ENCODE data around the gene PCSK5. TPM values are rescaled to one million over a fixed set of nuclear protein-coding genes. Genes with fewer than 3 reads are reported as not detected.

Gene PCSK5
- total RNA-seq, 1 donor from 2014 or later = 8.9 TPM

GRCh38 chr9:75910731-75911130 is 20.3 kb downstream of the PCSK5 start:
- H3K4me1 Mint-ChIP-seq (ENCODE audit: low read depth) = peaks cover 8% of the 10 kb centered on the region
- H3K9me3 Mint-ChIP-seq (ENCODE audit: low read depth) = no peaks in the 10 kb centered on the region
- no peak overlapping the region for H3K27ac Mint-ChIP-seq (ENCODE audit: unreplicated experiment)
- TF ChIP-seq CTCF (IDR thresholded peaks at IDR 0.05) = no peak
- no peak overlapping the region for H3K4me3 Mint-ChIP-seq (ENCODE audit: unreplicated experiment)
- H3K36me3 Mint-ChIP-seq (ENCODE audit: low read depth) = peaks cover 2% of the 10 kb centered on the region
- DNase-seq (ENCODE audit: low spot score) = no peak
- H3K27me3 Mint-ChIP-seq (ENCODE audit: low read depth) = no peaks in the 10 kb centered on the region

DNA sequence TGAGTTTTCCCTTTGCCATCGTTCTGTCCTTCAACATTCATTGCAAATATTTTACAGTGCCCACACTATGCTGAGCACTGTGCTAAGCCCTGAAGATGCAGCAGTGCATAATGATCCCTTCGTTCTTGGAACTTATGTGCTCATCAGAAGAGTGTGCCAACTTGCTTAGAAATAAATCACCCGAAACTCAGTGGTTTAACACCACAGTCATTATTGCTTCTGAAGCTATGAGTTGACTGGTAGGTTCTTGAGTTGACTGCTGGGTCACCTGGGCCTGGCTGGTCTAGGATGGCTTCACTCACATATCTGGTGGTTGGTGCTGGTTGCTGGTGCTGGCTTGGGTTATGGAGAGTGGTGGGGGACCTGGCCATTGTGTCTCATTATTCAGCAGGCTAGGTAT is 20.9 kb downstream of the PCSK5 start:
- H3K9me3 Mint-ChIP-seq (ENCODE audit: low read depth) = no peaks in the 10 kb centered on the region
- no peak for DNase-seq (ENCODE audit: low spot score)
- H3K27me3 Mint-ChIP-seq (ENCODE audit: low read depth) = no peaks in the 10 kb centered on the region
- H3K36me3 Mint-ChIP-seq (ENCODE audit: low read depth) = peaks cover 3% of the 10 kb centered on the region
- peaks cover 8% of the 10 kb centered on the region for H3K4me1 Mint-ChIP-seq (ENCODE audit: low read depth)
- no peak overlapping the region for H3K27ac Mint-ChIP-seq (ENCODE audit: unreplicated experiment)
- no peak overlapping the region for H3K4me3 Mint-ChIP-seq (ENCODE audit: unreplicated experiment)
- no peak for TF ChIP-seq CTCF (IDR thresholded peaks at IDR 0.05)

- Mint-ChIP-seq H3K36me3 (ENCODE audit: low read depth) (peaks cover 4% of the 10 kb centered on the region), H3K4me3 (ENCODE audit: unreplicated experiment) (no peak overlapping the region), H3K27me3 (ENCODE audit: low read depth) (no peaks in the 10 kb centered on the region), H3K9me3 (ENCODE audit: low read depth) (no peaks in the 10 kb centered on the region), H3K4me1 (ENCODE audit: low read depth) (no peaks in the 10 kb centered on the region), H3K27ac (ENCODE audit: unreplicated experiment) (no peak overlapping the region)
- no peak for TF ChIP-seq CTCF (IDR thresholded peaks at IDR 0.05)
- DNase-seq (ENCODE audit: low spot score) = no peak
Observed at GRCh38 chr9:75912951-75913350, 22.5 kb downstream of the PCSK5 start.

- H3K4me1 Mint-ChIP-seq (ENCODE audit: low read depth) = no peaks in the 10 kb centered on the region
- no peak for DNase-seq (ENCODE audit: low spot score)
- peaks cover 4% of the 10 kb centered on the region for H3K36me3 Mint-ChIP-seq (ENCODE audit: low read depth)
- H3K27me3 Mint-ChIP-seq (ENCODE audit: low read depth) = no peaks in the 10 kb centered on the region
- TF ChIP-seq CTCF (IDR thresholded peaks at IDR 0.05) = no peak
- H3K9me3 Mint-ChIP-seq (ENCODE audit: low read depth) = no peaks in the 10 kb centered on the region
- H3K4me3 Mint-ChIP-seq (ENCODE audit: unreplicated experiment) = no peak overlapping the region
- no peak overlapping the region for H3K27ac Mint-ChIP-seq (ENCODE audit: unreplicated experiment)
Observed at GRCh38 chr9:75914002-75914401, 23.5 kb downstream of the PCSK5 start.

GRCh38 chr9:75914883-75915452 is 24.5 kb downstream of the PCSK5 start:
- TF ChIP-seq CTCF (IDR thresholded peaks at IDR 0.05) = no peak
- H3K27me3 Mint-ChIP-seq (ENCODE audit: low read depth) = no peaks in the 10 kb centered on the region

More at GRCh38 chr9:75914883-75915452, 24.5 kb downstream of the PCSK5 start:
- Mint-ChIP-seq H3K4me3 (ENCODE audit: unreplicated experiment) (no peak overlapping the region), H3K36me3 (ENCODE audit: low read depth) (peaks cover 4% of the 10 kb centered on the region), H3K4me1 (ENCODE audit: low read depth) (no peaks in the 10 kb centered on the region), H3K9me3 (ENCODE audit: low read depth) (no peaks in the 10 kb centered on the region), H3K27ac (ENCODE audit: unreplicated experiment) (no peak overlapping the region)
- no peak for DNase-seq (ENCODE audit: low spot score)
